ENCODE measurements around the gene ILDR2. TPM values are rescaled to one million over a fixed set of nuclear protein-coding genes. Genes with fewer than 3 reads are reported as not detected.

Gene ILDR2
- total and polyA plus RNA-seq, 2 donors (not counting 3 experiments of a cell fraction or from before 2014, with no cell fraction given), result not detected

GRCh38 chr1:166858726-166859419 lies 116.5 kb downstream of the ILDR2 start:
- no peak for DNase-seq (ENCODE audit: low read depth, low spot score)
- Histone ChIP-seq H3K4me3 (replicated peaks in 1 of 3; ENCODE audit: insufficient read depth in 1 of 3, low read depth in 1 of 3, low read length in 3 of 3) (no peak overlapping the region), H3K27me3 (ENCODE audit: control insufficient read depth in 2 of 2, insufficient read depth in 2 of 2, low read length in 2 of 2) (no peaks in the 10 kb centered on the region), H3K9me3 (replicated peaks; ENCODE audit: control insufficient read depth, insufficient read depth, low read length) (no peaks in the 10 kb centered on the region), H3K4me1 (ENCODE audit: control insufficient read depth, extremely low read depth, insufficient read depth, low read length) (no peaks in the 10 kb centered on the region), H3K79me2 (ENCODE audit: control insufficient read depth, insufficient read depth, low read length) (peaks cover 2% of the 10 kb centered on the region), H3K9ac (replicated peaks; ENCODE audit: extremely low read depth, insufficient read depth, low read length) (no peak overlapping the region), H3K9me1 (replicated peaks; ENCODE audit: control insufficient read depth, extremely low read depth, insufficient read depth, low read length) (peaks cover 3% of the 10 kb centered on the region), H3K36me3 (ENCODE audit: control insufficient read depth in 2 of 2, extremely low read depth in 1 of 2, insufficient read depth in 2 of 2, low read length in 2 of 2) (peaks cover 15 to 21% of the 10 kb centered on the region in 2 experiments), H3K27ac (ENCODE audit: insufficient read depth, low read depth, low read length) (no peak overlapping the region), H2AFZ (ENCODE audit: low read depth, low read length) (no peak overlapping the region), H3K4me2 (ENCODE audit: insufficient read depth, low read length) (no peak overlapping the region), H4K20me1 (replicated peaks; ENCODE audit: control insufficient read depth, extremely low read depth, insufficient read depth, low read length) (no peaks in the 10 kb centered on the region)
- intact Hi-C loops (cut with micrococcal nuclease) (no loop called here), dilution Hi-C loops (cut with MboI; ENCODE audit: extremely low pct_ligation_motif_present, low sequenced_read_pairs) (no loop called here)
- ChIA-PET POLR2A (no interaction called here), CTCF (no interaction called here)
- no TSS peak for BruUV-seq (replicated peaks)
- no peak for FAIRE-seq
- TF ChIP-seq MYC (IDR thresholded peaks at IDR 0.05; ENCODE audit: low read depth, low read length), result no peak
- no peak for TF ChIP-seq MAX (IDR thresholded peaks at IDR 0.05; ENCODE audit: insufficient read depth, insufficient read length)
- no peak for TF ChIP-seq POLR2A (IDR thresholded peaks at IDR 0.05; ENCODE audit: low read depth, low read length)
- TF ChIP-seq JUN (IDR thresholded peaks at IDR 0.05; ENCODE audit: borderline replicate concordance, insufficient read depth, insufficient read length, low read depth), result no peak
- TF ChIP-seq EZH2 (IDR thresholded peaks at IDR 0.05; ENCODE audit: borderline replicate concordance, low read depth, low read length, severe bottlenecking), result no peak
- TF ChIP-seq GATA2 (IDR thresholded peaks at IDR 0.05; ENCODE audit: insufficient read depth, insufficient read length, low read depth, low read length), result no peak
- TF ChIP-seq FOS (IDR thresholded peaks at IDR 0.05; ENCODE audit: borderline replicate concordance, insufficient read depth, low read length), result no peak
- TF ChIP-seq POLR2AphosphoS5 (IDR thresholded peaks at IDR 0.05; ENCODE audit: insufficient read depth, low read depth, low read length), result no peak
- TF ChIP-seq CTCF (IDR thresholded peaks at IDR 0.05; ENCODE audit: extremely low read depth in 1 of 2, insufficient read depth in 1 of 2, low read depth in 1 of 2, low read length in 2 of 2), result no peak

Small RNA genes within 50 kb of the gene (small RNA-seq; reads per million reads assigned to genes)
- gene RNA5SP65 (ENCODE audit: insufficient read depth, insufficient read length, low read depth, low replicate concordance), result not detected

Other genes with a start within 250 kb of the ILDR2 start
- gene POGK, start 136.1 kb downstream of the ILDR2 start, total RNA-seq, result 31.8 and 32.2 TPM in 2 replicates
- gene POGK, start 136.1 kb downstream of the ILDR2 start, polyA plus RNA-seq, result 10.5 and 12.5 TPM in 2 replicates
- 7.0 and 7.5 TPM in 2 replicates for gene TADA1, start 99.3 kb downstream of the ILDR2 start, total RNA-seq
- 7.0 and 7.9 TPM in 2 replicates for gene TADA1, start 99.3 kb downstream of the ILDR2 start, polyA plus RNA-seq
- not detected in 2 replicates for gene MAEL, start 13.7 kb upstream of the ILDR2 start, total RNA-seq
- gene MAEL, start 13.7 kb upstream of the ILDR2 start, polyA plus RNA-seq, result 0.04 and 0.05 TPM in 2 replicates
- gene GPA33, start 114.8 kb upstream of the ILDR2 start, total RNA-seq, result not detected in 2 replicates
- gene GPA33, start 114.8 kb upstream of the ILDR2 start, polyA plus RNA-seq, result not detected in 2 replicates
- gene STYXL2, start 118.5 kb upstream of the ILDR2 start, total RNA-seq, result not detected in 2 replicates
- not detected in 2 replicates for gene STYXL2, start 118.5 kb upstream of the ILDR2 start, polyA plus RNA-seq
- 12.9 and 15.0 TPM in 2 replicates for gene POU2F1, start 245.3 kb upstream of the ILDR2 start, total RNA-seq
- 6.0 and 7.3 TPM in 2 replicates for gene POU2F1, start 245.3 kb upstream of the ILDR2 start, polyA plus RNA-seq